ENCODE measurements around the gene GPR35. TPM values are rescaled to one million over a fixed set of nuclear protein-coding genes. Genes with fewer than 3 reads are reported as not detected.

GPR35 gene
- total RNA-seq, 1 experiment from 2014 or later: 2.7 TPM

- no peak overlapping the region for H3K27ac ChIP-seq (ENCODE audit: low read depth, low read length, poor library complexity, severe bottlenecking)
- intact Hi-C loops (cut with micrococcal nuclease; ENCODE audit: unreplicated experiment): no loop called here
- no peak overlapping the region for H3K4me3 ChIP-seq (ENCODE audit: low read depth, low read length, poor library complexity, severe bottlenecking)
- no TSS peak for BruUV-seq (replicated peaks)
- H3K36me3 ChIP-seq (ENCODE audit: insufficient read depth, low read length, poor library complexity, severe bottlenecking): peaks cover 10% of the 10 kb centered on the region
- H3K27me3 ChIP-seq (replicated peaks; ENCODE audit: insufficient read depth, low read depth, low read length, poor library complexity): no peaks in the 10 kb centered on the region
- no peak for DNase-seq (ENCODE audit: low spot score)
- TF ChIP-seq, protein P1, sequence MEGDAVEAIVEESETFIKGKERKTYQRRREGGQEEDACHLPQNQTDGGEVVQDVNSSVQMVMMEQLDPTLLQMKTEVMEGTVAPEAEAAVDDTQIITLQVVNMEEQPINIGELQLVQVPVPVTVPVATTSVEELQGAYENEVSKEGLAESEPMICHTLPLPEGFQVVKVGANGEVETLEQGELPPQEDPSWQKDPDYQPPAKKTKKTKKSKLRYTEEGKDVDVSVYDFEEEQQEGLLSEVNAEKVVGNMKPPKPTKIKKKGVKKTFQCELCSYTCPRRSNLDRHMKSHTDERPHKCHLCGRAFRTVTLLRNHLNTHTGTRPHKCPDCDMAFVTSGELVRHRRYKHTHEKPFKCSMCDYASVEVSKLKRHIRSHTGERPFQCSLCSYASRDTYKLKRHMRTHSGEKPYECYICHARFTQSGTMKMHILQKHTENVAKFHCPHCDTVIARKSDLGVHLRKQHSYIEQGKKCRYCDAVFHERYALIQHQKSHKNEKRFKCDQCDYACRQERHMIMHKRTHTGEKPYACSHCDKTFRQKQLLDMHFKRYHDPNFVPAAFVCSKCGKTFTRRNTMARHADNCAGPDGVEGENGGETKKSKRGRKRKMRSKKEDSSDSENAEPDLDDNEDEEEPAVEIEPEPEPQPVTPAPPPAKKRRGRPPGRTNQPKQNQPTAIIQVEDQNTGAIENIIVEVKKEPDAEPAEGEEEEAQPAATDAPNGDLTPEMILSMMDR (conservative IDR thresholded peaks at IDR 0.05; ENCODE audit: low read depth, low read length): no peak
- TF ChIP-seq EZH2 (IDR thresholded peaks at IDR 0.05; ENCODE audit: borderline replicate concordance, low read depth, low read length, poor library complexity, severe bottlenecking): no peak
- no peaks in the 10 kb centered on the region for H3K4me1 ChIP-seq (ENCODE audit: insufficient read depth, low read length, poor library complexity, severe bottlenecking)
- no peaks in the 10 kb centered on the region for H3K9me3 ChIP-seq (ENCODE audit: low read depth, low read length, poor library complexity, severe bottlenecking)
- ChIA-PET POLR2A (ENCODE audit: low non-redundant PET) (no interaction called here), CTCF (no interaction called here)
Measured at GRCh38 chr2:240596080-240596460, 29.2 kb upstream of the GPR35 start.

DNA sequence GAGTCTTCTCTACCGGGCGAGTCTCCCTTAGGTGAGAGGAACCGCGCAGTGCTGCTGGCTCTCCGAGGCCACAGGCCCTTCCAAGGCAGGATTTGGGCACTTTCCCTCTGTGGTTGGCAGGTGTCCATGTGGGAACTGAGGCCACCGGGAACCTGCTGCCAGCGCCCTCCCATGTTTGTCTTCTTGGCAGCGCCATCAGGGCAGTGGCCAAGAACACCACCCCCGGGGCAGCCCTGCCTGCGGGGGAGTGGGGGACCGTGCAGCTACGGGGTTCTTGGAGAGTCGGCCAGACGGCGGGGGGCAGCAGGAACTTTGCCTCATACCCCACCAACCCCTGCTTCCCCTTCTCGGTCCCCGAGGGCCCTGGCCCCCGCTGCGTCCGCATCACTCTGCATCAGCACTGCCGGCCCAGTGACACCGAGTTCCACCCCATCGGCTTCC, 28.8 kb upstream of the GPR35 start:
- intact Hi-C loops (cut with micrococcal nuclease; ENCODE audit: unreplicated experiment): no loop called here
- no peak overlapping the region for H3K27ac ChIP-seq (ENCODE audit: low read depth, low read length, poor library complexity, severe bottlenecking)
- POLR2A ChIA-PET (ENCODE audit: low non-redundant PET): no interaction called here
- no TSS peak for BruUV-seq (replicated peaks)
- no peaks in the 10 kb centered on the region for H3K27me3 ChIP-seq (replicated peaks; ENCODE audit: insufficient read depth, low read depth, low read length, poor library complexity)
- no peak overlapping the region for H3K4me3 ChIP-seq (ENCODE audit: low read depth, low read length, poor library complexity, severe bottlenecking)
- no peaks in the 10 kb centered on the region for H3K4me1 ChIP-seq (ENCODE audit: insufficient read depth, low read length, poor library complexity, severe bottlenecking)
- no peaks in the 10 kb centered on the region for H3K9me3 ChIP-seq (ENCODE audit: low read depth, low read length, poor library complexity, severe bottlenecking)
- peaks cover 7% of the 10 kb centered on the region for H3K36me3 ChIP-seq (ENCODE audit: insufficient read depth, low read length, poor library complexity, severe bottlenecking)
- TF ChIP-seq, protein P1 (conservative IDR thresholded peaks at IDR 0.05; ENCODE audit: low read depth, low read length): no peak
- no peak for TF ChIP-seq EZH2 (IDR thresholded peaks at IDR 0.05; ENCODE audit: borderline replicate concordance, low read depth, low read length, poor library complexity, severe bottlenecking)
- DNase-seq (ENCODE audit: low spot score): no peak
- CTCF ChIA-PET: no interaction called here

- Histone ChIP-seq H3K4me1 (ENCODE audit: insufficient read depth, low read length, poor library complexity, severe bottlenecking) (no peaks in the 10 kb centered on the region), H3K36me3 (ENCODE audit: insufficient read depth, low read length, poor library complexity, severe bottlenecking) (peaks cover 7% of the 10 kb centered on the region), H3K27ac (ENCODE audit: low read depth, low read length, poor library complexity, severe bottlenecking) (no peak overlapping the region), H3K27me3 (replicated peaks; ENCODE audit: insufficient read depth, low read depth, low read length, poor library complexity) (no peaks in the 10 kb centered on the region), H3K9me3 (ENCODE audit: low read depth, low read length, poor library complexity, severe bottlenecking) (no peaks in the 10 kb centered on the region), H3K4me3 (ENCODE audit: low read depth, low read length, poor library complexity, severe bottlenecking) (no peak overlapping the region)
- intact Hi-C loops (cut with micrococcal nuclease; ENCODE audit: unreplicated experiment): no loop called here
- CTCF ChIA-PET: no interaction called here
- DNase-seq (ENCODE audit: low spot score): no peak
- BruUV-seq (replicated peaks): no TSS peak
- TF ChIP-seq EZH2 (IDR thresholded peaks at IDR 0.05; ENCODE audit: borderline replicate concordance, low read depth, low read length, poor library complexity, severe bottlenecking): no peak
- TF ChIP-seq, protein P1 (conservative IDR thresholded peaks at IDR 0.05; ENCODE audit: low read depth, low read length): no peak
- POLR2A ChIA-PET (ENCODE audit: low non-redundant PET): no interaction called here
Measured at GRCh38 chr2:240597054-240597418, 28.2 kb upstream of the GPR35 start.
